Measurements from ENCODE around the gene JUP.
"Not testable (repeated sequence)": the region's sequence is repeated elsewhere in the genome, so short reads cannot be mapped to it uniquely, and the experiment has no call there.

The JUP gene

DNA sequence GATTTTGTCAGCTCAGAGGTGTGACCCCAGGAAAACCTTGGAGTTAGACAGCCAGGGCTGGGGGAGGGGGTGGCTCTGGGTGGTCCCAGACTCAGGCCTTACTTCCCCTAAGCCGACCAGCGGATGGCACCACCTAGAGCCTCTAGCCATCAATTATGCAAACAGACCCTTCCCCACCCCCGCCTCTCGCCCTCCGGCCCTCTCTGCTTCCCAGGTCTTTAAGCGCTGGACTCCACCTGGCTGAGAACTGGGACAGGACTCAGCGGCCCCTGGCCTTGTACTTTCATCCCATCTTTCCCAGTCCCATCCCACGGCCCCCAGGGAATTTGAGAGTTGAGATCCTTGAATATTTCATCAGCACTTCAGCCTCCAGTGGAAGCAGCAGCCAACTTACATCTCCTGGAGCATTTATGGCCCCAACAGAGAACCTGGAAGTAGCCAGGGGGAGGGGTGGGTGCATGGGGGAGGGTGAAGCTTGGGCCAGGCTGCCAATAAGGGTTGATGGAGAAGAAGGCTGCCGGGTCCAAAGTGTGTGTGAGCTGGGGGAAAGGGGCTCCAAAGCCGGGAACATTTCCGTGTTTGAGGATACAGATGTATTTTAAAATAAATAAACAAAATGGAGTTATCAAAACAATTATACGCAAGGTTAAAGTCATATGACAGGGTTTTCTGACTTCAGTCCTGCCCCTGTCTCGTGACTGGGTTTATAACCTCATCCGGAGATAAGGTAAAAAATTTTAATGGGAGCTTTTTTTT is 7.5 kb upstream of the JUP start:
- H3K27ac Mint-ChIP-seq, result no peak overlapping the region
- H3K4me1 Mint-ChIP-seq, result peaks cover 3% of the 10 kb centered on the region
- no peak overlapping the region for H3K4me3 Mint-ChIP-seq
- H3K9me3 Mint-ChIP-seq, result no peaks in the 10 kb centered on the region
- no peaks in the 10 kb centered on the region for H3K36me3 Mint-ChIP-seq
- H3K27me3 Mint-ChIP-seq, result no peaks in the 10 kb centered on the region

DNA sequence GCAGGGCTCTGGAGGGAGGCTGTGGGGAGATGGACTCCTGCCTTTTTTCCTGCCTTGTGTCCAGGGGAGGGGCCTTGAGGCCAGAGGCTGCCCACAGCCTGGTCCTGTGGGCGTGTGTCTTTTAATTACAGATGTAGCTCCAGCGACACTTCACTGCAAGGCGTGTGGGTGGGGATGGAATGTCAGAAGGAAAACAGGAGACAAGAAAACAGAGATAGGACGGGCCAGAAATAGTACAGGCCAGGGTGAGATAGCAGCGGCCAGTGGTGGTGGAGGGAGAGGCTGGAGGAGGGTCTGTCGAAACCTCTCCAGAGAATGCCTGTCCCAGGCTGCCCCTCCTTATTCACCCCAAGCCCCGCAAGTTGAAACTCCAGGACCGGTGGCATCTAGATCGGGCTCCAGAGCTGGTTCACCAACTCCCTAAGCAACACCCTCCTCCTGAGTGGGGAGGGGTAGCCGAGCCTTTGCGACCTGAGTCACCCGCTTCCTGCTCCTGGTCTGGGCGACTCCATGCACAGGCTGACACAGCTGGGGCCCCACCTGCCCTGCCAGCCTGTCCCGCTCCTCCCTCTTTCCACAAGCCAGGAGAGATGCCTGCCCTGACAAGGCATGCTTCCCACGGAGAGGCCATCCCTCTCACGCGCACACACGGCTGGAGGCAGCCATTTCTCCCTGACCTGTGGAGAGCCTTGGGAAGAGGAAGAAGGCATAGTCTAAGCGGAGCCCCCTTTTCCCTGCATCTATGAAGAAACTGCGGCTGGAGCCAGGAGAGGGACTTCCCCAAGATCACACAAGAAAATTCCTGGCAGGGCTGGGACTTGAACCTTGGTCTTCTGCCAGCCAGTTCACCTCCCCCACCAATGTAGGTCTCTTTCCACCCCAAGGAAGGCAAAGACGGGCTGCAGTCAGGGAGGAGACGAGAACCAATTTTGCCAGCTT is 6.6 kb upstream of the JUP start:
- Mint-ChIP-seq H3K36me3 (no peaks in the 10 kb centered on the region), H3K4me3 (no peak overlapping the region), H3K9me3 (no peaks in the 10 kb centered on the region), H3K27ac (no peak overlapping the region), H3K27me3 (no peaks in the 10 kb centered on the region), H3K4me1 (peaks cover 10% of the 10 kb centered on the region)

DNA sequence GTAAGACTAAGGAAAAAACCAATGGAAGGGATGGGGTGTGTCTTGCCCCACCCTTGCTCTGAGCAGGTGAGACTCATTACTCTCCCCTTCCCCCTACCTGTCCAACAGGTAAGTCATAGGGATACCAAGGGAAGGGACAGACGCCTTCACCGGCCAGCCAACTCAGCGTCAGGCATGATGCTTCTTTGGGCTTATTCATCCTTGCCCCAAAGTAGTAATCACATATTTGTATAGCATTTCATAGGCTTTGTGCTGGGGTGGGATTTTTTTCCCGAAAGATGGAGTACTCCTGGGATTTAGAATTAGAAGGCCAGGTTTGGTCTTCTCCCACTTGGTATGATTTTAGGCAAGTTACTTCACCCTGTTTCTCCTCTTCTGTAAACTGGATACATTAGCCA is 509 bp upstream of the JUP start:
- no peaks in the 10 kb centered on the region for H3K36me3 Mint-ChIP-seq
- H3K9me3 Mint-ChIP-seq, result no peaks in the 10 kb centered on the region
- peaks cover 23% of the 10 kb centered on the region for H3K4me1 Mint-ChIP-seq
- no peak overlapping the region for H3K27ac Mint-ChIP-seq
- peaks cover 12% of the 10 kb centered on the region for H3K27me3 Mint-ChIP-seq
- peak overlapping the region; percentile 79 for H3K4me3 Mint-ChIP-seq

DNA sequence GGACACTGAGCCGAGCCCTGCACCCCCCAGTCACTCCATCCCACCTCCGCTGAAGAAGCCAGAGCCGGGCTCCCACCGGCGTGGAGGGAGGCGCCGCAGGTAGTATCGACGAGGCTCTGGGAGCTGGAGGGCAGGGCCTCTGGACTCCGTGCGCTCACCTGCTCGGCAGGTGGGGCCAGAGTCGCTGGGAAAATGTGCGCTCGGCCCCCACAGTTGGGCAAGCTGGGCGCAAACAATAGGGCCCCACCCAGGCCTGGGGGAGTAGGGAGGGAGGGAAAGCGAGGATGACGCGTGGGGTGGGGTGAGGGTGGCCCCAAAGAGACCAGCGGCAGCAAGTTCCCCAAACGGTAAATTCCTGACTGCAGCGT is 668 bp downstream of the JUP start:
- Mint-ChIP-seq H3K27ac (no peak overlapping the region), H3K4me1 (peaks cover 23% of the 10 kb centered on the region), H3K4me3 (peak overlapping the region; percentile 59), H3K36me3 (no peaks in the 10 kb centered on the region), H3K27me3 (peaks cover 18% of the 10 kb centered on the region), H3K9me3 (no peaks in the 10 kb centered on the region)

DNA sequence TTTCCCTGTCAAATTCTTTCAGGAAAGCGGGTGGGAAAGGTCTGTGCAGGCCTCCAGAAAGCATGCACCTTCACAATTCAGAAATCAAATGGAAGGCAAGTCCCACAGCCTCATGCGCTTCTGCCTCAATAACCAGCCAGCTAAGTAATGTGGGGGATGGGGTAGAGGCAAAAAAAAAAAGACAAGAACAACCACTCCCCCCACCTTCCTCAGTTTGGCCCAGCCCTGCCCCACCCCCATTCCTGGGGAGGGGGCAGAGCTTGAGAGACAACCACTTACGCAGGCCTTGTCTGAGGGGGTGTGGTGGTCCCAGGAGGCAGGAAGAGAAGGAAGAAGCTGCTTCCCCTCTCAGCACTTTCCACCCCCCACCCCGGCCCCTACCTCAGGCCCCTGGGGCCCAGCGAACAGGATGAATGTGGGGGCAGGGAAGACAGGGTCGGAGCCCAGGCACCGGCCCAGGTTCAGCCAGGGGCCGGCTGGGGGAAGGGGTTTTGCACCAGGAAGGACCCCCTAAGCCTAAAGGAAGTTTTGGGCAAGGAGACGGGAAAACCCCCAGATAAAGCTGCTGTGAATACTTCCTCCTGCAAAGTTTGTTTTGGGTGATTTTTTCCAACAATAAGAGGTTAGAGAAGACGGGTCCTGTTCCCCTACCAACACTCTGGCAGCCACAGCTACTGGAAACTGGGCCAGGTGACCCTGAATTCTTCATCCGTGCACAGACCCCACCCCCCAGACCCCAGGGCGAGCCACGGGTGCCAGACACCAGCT is 1.2 kb downstream of the JUP start:
- Mint-ChIP-seq H3K4me1 (peaks cover 23% of the 10 kb centered on the region), H3K4me3 (peak overlapping the region; percentile 59), H3K36me3 (no peaks in the 10 kb centered on the region), H3K9me3 (no peaks in the 10 kb centered on the region), H3K27ac (no peak overlapping the region), H3K27me3 (peaks cover 18% of the 10 kb centered on the region)

DNA sequence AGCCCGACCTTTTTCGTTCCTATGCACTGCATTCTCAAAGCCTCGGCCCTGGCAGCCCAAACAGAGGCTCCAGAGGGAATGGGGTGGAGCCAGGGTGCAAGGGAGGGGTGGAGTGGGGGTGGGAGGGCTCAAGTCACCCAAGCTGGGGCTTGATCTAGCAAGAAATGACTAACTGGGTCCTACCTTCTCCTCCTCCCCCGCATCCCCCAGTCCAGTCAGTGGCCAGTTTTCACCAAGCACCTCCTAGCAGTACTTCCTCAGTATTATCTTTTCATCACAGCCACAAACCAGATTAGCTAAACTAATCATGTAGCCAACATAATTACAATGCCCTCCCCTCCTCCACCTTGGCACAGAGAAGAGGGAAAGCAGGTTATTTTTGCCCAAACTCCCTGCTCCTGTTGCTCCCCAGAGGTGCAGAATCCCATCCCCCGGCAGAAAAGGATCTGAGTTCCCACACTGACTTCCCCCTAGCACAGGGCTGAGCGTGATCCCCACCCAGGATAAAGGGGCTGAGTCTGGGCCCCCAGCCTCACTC is 2.2 kb downstream of the JUP start:
- Mint-ChIP-seq H3K27me3 (peaks cover 18% of the 10 kb centered on the region), H3K27ac (no peak overlapping the region), H3K9me3 (no peaks in the 10 kb centered on the region), H3K36me3 (no peaks in the 10 kb centered on the region), H3K4me1 (peaks cover 23% of the 10 kb centered on the region), H3K4me3 (no peak overlapping the region)

DNA sequence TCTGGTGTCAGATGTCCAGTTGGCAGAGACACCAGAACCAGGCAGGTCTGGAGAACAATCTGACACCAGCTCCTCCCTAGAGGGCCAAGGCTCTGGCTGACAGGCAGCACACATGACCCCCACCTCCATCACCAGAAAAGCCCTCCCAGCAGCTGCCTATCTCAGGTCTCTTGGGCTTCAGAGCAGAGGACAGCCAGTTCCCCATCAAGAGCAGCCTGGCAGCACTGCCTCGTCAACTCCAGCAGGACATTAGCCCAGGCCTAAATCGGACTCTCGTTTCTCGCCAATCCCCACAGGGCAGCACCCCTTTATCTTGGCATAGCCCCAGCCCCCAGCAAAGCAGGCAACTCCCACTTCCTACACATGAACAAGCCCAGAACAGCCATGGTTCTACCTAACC is 4.4 kb downstream of the JUP start:
- Mint-ChIP-seq H3K36me3 (no peaks in the 10 kb centered on the region), H3K27ac (no peak overlapping the region), H3K27me3 (peaks cover 18% of the 10 kb centered on the region), H3K4me1 (peaks cover 6% of the 10 kb centered on the region), H3K4me3 (no peak overlapping the region), H3K9me3 (no peaks in the 10 kb centered on the region)

DNA sequence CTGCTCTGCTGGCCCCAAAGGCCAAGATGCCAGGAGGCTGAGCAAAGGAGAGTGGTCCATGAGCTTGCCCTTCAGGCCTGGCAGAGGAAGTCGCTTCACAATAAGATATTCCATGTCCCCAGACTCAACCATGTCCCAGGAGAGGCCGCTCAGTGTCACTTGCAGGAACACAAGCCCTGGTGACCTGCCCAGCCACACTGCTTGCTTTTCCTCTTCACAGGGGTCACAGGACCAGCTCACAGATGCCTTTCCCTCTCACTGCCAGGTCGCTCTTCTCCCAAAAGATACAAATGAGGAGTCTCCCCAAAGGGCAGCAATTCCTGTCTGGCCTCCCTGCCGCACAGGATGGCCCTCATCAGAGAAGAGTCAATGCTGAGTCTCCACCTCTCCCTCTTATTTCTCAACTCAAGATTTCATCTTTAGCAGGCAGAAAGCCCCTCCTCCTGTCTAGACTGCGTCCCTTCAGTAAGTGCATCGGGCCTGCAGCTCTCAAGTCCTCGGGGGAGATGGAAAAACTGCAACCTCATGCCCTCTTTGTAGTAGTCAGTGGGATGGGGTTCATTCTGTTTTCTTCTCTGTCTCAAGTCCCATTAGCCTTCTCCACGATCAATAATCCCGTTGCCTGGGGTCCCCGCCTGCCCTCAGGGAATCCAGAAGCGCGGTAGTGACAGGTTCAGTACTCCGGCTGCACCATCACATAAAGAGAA is 5.0 kb downstream of the JUP start:
- Mint-ChIP-seq H3K4me3 (no peak overlapping the region), H3K9me3 (no peaks in the 10 kb centered on the region), H3K4me1 (no peaks in the 10 kb centered on the region), H3K27me3 (peaks cover 18% of the 10 kb centered on the region), H3K27ac (no peak overlapping the region), H3K36me3 (no peaks in the 10 kb centered on the region)

DNA sequence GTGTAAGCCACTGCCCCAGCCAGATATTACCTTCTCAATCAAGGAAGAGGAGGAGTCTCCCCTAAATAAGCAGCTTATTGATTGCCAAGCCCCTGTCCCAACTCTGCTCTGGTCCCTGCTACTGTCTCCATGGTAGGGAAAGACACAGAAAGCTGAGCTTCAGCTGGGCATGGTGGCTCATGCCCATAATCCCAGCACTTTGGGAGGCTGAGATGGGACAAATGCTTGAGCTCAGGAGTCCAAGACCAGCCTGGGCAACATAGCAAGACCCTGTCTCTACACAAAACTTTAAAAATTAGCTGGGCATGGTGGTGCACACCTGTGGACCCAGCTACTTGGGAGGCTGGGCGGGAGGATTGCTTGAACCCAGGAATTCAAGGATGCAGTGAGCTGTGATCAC is 6.6 kb downstream of the JUP start:
- Mint-ChIP-seq H3K4me3 (no peak overlapping the region), H3K36me3 (no peaks in the 10 kb centered on the region), H3K9me3 (no peaks in the 10 kb centered on the region), H3K4me1 (no peaks in the 10 kb centered on the region), H3K27me3 (peaks cover 16% of the 10 kb centered on the region), H3K27ac (no peak overlapping the region)

DNA sequence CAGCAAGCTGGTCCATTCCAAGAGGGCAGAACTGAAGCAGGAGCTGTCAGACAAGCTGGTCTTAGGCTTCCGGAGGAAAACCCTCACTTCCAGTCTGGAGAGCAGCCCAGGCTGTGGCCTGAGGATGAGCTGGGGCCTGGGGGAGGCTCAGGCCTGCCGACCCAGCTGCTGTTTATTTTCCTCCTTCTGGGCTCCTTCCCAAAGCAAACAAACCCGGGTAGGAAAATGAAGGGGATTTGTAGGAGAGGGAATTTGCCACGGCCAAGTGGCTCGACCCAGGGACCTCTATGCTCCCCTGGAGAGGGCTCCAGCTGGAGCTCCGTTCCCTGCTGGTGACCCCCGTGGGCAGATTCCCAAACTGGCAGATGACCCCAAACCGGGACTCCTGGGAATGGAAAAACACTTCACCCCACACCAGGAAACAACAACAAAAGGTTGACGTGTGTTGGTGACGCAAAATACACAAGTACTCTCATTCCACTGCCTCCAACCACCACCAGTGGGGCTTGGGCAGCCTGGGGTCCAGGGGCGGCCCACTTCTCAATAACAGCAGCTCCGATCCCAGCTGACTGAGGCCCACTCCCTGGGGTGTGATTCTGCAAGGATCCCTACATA is 8.8 kb downstream of the JUP start:
- no peaks in the 10 kb centered on the region for H3K9me3 Mint-ChIP-seq
- no peaks in the 10 kb centered on the region for H3K36me3 Mint-ChIP-seq
- H3K27ac Mint-ChIP-seq, result no peak overlapping the region
- peaks cover 7% of the 10 kb centered on the region for H3K27me3 Mint-ChIP-seq
- H3K4me1 Mint-ChIP-seq, result no peaks in the 10 kb centered on the region
- no peak overlapping the region for H3K4me3 Mint-ChIP-seq

DNA sequence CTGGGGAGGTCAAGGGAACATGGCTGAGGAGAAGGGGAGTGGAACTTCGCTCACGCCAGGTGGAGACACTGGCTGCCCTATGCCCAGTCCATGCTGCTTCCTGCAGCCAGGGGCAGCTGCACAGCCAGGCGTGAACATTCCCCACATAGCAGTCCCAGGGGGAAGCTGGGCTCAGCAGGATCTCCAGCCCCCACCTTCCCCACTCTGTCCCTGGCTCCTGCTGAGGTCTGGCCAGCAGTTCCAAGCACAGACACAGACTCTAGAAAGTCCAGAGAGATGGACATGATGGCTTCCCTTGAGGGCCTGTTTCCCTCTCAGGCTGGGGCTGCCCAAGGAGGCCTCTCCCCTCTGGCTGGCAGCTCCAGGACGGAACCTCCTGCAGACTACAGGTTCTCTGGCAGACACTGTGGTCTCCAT is 9.3 kb downstream of the JUP start:
- Mint-ChIP-seq H3K9me3 (no peaks in the 10 kb centered on the region), H3K4me1 (no peaks in the 10 kb centered on the region), H3K4me3 (no peak overlapping the region), H3K27me3 (peaks cover 7% of the 10 kb centered on the region), H3K27ac (no peak overlapping the region), H3K36me3 (no peaks in the 10 kb centered on the region)

DNA sequence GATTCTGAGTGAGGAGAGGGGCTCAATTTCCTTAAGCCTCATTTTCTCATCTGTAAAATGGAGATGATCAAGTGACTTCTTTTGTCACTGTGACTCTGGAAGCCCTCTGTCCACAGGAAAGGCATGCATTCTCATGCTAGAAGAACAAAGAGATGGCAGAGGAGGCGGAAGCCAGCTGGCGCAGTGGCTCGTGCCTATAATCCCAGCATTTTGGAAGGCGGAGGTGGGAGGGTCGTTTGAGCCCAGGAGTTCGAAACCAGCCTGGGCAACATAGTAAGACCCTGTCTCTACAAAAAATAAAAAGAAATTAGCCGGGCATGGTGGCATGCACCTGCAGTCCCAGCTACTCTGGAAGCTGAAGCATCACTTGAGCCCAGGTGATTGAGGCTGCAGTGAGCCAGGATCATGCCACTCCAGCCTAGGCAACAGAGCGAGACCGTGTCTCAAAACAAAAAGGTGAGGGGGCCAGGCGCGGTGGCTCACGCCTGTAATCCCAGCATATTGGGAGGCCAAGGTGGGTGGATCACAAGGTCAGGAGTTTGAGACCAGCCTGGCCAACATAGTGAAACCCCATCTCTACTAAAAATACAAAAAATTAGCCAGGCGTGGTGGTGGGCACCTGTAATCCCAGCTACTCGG is 10.1 kb downstream of the JUP start:
- not testable (repeated sequence) for H3K36me3 Mint-ChIP-seq, H3K4me3 Mint-ChIP-seq, H3K27me3 Mint-ChIP-seq, H3K27ac Mint-ChIP-seq, H3K9me3 Mint-ChIP-seq, H3K4me1 Mint-ChIP-seq

DNA sequence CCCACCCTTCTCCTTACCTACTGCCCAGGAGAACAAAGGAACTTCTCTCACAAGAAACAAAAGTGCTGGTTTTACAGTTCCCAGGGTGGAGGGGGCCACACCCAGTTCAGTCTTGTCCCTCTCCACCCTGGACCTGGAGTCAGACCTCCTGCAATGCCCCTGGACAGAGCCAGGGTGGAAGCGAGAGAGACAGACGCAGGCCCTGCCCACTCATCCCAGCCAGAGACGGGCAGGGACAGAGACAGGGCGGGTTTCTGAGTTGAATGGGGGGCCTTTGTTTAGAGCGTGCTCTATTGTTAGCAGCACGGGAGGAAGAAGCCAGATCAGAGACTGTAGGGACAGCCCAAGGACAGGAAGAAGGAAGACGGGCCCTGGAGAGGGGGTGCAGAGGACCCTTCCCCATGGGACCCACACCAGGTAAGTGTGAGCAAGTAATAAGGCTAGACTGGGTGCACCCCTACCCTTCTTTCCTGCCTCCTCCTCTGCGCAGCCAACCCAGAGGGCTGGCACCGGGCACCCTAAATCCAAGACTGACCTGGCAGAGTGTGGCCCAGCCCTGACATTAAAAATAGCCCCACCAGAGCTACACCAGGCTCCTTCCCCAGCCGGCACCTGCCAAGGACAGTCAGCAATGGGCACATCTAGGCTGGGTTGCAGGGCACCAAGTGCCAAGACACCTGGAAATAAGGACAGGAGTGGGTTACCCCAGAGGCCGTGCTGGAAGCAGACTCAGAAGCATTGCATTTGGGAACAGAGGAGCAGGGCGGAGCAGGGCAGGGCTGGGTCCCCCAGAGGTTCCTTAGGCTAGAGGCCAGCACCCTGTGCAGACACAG is 10.9 kb downstream of the JUP start:
- H3K27me3 Mint-ChIP-seq, result no peaks in the 10 kb centered on the region
- H3K4me3 Mint-ChIP-seq, result no peak overlapping the region
- H3K9me3 Mint-ChIP-seq, result no peaks in the 10 kb centered on the region
- no peaks in the 10 kb centered on the region for H3K4me1 Mint-ChIP-seq
- no peaks in the 10 kb centered on the region for H3K36me3 Mint-ChIP-seq
- peak overlapping the region; percentile 41 for H3K27ac Mint-ChIP-seq

DNA sequence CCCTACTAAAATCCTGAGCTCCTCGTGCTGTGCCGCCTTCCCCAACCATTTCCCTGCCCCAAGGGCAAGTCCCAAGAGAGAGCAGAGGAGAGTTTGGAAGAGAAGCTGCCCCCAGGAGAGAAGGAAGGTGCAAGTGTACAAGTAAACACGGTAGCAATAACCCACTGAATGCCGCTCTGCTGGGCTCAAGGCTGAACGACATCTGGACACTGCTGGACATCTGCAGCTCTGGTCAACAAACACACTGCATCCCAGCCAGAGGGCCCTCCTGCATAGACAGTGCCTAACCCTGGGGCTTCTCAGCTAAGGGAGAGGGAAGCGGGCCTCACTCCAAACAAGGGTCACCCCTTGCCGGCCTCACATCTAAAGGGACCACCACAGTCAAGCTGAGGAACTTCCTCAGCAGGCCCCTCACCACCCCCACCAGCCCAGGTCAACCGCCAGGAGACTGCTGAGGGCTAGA is 12.7 kb downstream of the JUP start:
- Mint-ChIP-seq H3K27me3 (no peaks in the 10 kb centered on the region), H3K27ac (no peak overlapping the region), H3K36me3 (no peaks in the 10 kb centered on the region), H3K4me3 (no peak overlapping the region), H3K9me3 (no peaks in the 10 kb centered on the region), H3K4me1 (no peaks in the 10 kb centered on the region)
